RKO (cell line): ENCODE results near the gene ARPIN.
"Not testable (repeated sequence)": the region's sequence is repeated elsewhere in the genome, so short reads cannot be mapped to it uniquely, and the experiment has no call there.

ENCODE experiments used
- DNase-seq: peaks from one replicate; pipeline ENCODE4 v3.0.0-alpha.2; 2016; ENCODE audit warnings: low spot score

The ARPIN gene

DNA sequence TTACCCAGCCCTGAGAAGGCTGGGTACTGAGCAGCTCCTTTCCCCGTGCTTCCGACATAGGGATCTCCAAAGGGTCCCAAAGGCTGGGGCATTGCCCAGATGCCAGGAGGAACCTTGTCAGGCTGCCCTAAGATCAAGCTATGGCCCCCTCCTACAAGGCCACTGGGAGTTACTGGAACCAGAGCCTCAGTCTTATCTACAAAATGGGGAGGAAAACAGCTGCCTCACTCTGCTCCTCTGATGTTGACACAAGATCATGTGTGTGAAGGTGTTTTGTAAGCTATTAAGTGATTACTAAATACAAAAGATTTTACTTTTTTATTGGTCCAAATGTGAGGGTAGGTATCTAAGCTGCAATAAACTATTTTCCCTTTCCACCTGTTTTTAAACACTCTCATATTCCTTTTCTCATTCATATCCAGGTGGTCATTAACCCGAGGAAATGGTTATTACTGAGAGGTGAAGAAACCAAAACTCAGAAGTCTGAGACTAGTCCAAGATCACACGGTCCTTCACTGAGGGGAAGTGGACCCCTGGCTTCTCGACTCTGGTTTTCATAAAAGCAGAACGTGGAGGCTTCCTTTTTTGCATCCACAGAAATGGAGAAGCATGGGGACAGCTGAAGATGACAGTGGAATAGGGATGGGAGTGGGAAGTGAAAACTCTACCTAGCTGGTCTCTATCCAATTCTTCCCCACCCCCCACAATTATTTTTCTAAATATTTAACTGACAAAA is 1.7 kb downstream of the ARPIN start:
- no peak for DNase-seq

DNA sequence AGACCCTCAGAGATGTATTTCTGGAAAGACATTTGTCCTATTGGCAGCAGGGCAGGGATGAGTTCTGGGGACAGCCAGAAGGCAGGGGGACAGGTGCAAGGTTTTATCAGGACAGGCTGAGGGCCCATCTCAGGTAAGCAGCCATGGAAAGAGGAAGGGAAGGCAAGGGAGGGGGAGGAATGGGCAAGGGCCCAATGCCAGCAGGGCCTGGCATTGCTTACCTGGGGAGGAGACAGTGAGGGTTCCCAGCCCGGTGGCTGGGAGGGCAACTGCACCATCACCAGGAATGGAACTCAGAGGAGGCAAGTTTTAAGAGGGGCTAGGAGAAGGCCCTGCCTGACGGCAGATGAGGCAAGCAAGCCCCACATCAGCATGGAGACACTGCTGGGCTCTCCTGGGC is 3.1 kb downstream of the ARPIN start:
- DNase-seq: no peak

DNA sequence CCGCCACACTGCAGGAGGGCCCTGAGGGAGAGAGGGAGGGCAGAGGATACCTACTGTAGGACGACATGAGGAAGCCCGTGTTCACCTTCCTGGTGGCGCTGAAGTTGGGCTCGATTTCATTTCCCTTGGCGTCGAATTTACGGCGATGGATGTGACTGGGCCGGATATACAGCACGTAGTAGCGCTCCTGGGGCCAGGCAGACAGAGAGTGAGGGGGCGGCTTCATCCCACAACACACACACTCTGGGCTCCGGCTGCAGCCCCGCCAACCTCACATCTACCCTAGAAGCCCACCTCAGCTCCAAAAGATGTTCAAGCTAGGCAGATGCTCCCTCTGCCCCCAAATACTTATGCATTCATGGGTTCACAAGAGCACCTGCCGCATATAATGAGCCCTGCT is 4.5 kb downstream of the ARPIN start:
- DNase-seq: no peak

DNA sequence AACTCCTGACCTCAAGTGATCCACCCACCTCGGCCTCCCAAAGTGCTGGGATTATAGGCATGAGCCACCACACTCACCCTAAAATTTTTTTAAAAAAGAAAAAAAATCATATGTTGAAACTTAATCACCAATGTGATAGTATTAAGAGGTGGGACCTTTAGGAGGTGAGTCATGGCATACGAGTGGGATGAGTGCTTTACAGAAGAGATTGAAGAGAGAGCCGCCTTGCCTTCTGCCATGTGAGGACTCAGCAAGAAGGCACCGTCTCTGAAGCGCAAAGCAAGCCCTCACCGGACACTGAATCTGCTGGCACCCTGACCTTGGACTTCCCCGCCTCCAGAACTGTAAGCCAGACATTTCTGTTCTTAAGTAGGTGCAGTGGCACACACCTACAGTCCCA is 5.5 kb downstream of the ARPIN start:
- DNase-seq: peak; percentile 24

DNA sequence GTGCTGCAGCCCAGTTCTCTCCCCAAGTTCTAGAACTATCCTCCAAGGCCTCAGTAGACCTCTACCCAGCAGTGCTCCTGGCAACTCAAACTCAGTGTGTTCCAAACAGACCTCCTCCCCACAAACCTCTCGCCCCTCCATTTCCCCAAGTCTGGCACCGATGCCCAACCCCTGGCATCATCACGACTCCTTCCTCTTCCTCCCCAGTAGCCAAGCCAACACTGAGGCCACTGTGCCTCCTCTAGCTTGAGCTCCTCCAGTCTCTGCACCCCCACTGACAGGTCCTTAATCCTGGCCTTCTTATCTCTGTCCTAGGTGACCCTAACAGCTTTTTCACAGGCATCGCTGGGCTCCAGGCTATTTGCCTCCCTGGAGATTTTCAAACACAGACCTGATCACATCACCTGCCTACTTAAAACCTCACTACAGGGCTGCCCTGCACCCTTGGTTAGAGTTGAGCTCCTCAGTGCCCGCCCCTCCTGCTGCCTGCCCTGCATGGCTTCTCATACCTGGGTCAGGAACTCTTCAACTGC is 6.8 kb downstream of the ARPIN start:
- no peak for DNase-seq

DNA sequence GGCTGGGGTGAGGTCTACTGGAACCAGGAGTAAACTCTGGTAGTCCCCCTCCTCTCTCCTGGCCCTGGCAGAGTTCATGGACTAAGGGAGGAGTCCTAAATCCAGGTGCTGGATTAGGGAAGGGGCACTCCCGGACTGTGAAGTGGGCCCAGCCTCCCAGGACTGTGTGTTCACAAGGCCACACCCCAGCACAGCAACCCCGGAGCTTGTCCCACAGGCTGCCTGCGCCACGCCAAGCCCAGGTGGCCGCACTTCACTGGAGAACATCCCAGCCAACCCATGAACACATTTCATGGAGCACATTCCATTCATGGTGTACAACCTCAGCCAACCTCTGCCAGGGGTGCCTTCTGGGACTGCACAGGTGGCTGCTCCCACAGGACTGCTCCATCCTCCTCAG is 8.2 kb downstream of the ARPIN start:
- no peak for DNase-seq

DNA sequence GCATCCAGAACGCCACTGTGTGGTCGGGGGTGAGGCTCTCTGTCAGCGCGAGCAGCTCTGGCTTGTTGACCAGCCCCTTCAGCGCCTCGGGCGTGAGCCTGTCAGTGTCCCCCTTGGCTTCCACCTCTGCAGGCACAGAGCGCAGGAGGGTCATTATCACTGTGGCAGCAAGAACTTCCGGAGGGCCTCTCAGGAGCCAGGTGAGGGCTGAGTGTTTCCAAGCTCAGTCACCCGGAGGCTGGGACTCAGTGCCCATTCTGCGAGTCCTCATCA is 9.0 kb downstream of the ARPIN start:
- DNase-seq: no peak

DNA sequence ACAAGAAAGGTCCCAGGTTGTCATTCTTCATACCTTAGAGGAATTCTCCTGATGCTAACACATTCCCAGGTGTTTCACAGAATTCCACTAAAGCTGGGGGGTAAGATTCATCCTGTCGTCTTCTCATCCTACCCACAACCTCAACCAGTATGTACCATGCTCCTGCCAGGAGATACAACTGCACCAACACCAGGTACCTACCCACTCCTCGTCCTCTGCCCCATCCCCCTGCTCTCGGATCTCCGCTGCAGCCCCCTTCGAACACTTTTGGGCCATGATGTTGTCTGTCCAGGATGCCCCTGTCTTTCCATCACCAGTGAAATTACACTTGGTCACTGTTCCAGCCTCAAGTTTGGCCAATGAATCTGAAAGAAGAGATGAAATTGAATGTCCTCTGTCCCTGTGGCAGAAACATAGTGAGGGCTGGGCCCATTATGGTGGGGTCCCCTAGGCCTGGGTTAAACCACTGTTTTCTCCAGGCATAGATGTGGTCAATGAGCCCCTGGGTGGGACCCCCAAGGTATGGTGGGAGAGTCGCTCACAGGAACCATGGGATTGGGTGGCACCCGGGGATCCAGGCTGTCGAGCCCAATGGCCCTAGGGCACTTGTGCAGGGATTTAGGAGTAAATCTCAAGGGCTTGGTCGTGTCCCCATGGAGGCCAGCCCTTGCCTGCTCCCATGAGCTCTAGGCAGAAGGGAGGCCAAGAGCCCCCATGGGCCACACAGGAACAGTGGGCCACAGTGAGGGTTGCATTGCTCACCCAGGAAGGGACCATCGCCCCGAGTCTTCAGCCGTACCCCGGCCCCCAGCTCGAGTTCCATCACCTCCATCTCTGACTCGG is 9.5 kb downstream of the ARPIN start:
- DNase-seq: no peak

DNA sequence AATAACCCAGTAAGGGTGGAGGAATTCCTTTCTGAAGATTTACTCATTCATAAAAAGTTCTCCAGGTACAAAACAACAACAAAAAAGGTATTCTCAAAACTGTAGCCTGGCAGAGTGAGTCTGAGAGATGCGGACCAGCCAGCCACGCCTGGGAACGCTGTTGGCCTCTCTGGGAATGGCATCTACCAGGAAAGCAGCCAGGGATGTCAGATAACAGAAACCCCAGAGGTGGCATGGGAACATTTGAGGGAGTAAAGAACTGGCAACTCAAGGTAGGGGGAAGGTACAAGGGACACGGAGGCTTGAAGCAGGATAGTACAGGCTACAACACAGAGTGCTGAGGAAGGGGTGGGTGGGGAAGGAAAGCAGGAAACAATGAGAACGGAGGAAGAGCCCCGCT is 11.9 kb downstream of the ARPIN start:
- no peak for DNase-seq

DNA sequence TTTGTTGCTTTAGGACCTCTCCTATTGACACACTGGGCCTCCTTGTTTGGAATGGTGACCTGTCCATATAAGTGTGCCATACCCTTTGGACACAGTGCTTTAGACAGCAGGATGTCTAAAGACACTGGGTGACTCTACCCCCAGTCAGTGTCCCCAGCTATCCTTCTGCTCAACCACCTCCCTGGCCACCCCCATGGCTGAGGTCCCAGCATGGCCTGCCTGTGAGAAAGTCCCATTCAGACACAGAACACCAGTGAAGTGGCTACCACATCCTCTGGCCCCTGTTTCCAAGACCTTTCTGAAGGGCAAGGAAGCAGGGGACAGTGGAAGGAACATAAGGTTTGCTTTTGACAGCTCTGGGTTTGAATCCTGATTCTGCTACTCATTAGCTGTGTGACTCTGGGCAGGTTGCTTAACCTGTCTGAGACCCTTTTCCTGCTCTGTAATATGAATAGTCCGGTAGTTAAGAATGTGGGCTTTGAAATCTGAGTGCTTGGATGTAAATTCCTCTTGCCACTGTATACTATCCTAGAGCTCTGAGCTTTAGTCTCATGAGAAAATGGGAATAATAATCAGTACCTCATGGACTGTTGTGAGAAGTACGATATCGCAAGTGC is 12.7 kb downstream of the ARPIN start:
- no peak for DNase-seq

DNA sequence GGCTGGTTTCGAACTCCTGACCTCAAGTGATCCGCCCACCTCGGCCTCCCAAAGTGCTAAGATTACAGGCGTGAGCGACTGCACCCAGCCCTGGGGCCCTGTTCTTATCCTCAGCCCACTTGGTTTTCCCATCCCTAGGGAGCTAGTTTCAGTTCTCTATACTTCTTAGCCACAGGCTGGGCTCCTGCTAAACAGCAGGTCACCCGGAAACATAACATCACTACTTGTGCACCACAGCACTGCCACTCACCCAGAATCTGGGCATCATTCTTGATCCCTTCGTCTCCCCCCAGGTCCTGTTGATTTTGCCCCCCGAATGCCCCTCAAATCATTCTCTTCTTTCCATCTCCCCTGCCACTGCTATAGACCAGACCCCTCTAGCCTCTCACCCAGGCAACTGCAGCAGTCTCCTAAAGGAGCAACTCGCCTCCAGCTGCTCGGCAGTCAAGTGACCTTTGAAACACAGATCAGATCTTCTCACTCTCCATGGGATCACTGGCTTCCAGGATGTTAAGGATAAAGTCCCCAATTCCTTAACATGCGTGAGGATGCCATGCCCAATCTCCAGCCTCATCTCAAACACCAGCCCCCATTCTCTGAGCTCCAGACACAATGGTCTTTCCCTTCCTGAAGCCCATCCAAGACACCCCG is 13.3 kb downstream of the ARPIN start:
- DNase-seq: no peak

DNA sequence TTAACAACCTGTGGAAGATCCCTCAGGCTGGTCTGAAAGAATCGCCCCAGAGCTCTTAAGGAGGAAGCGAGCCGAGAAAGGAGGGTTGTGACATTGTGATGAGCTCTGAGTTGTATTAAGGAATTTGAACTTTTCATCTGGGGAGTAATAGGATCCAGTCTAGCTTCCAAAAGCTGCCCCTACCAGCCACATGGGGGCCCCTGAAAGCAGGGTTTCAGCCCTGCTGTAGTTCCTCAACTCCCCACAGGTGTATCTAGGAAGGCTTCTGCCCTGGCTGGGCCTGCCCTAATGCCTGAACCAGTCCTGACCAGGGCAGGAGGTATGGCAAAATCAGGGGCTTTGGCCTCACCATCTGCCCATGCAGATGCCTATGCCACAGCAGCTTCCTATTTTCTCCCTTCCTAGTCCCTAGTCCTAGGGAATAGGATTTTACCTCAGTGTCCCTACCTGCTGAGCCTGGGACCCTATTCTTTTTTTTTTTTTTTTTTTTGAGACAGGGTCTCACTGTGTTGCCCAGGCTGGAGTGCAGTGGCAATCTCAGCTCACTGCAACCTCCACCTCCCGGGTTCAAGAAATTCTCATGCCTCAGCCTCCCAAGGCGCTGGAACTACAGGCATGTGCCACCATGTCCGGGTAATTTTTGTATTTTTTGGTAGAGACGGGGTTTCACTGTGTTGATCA is 14.0 kb downstream of the ARPIN start:
- DNase-seq: peak; percentile 85

DNA sequence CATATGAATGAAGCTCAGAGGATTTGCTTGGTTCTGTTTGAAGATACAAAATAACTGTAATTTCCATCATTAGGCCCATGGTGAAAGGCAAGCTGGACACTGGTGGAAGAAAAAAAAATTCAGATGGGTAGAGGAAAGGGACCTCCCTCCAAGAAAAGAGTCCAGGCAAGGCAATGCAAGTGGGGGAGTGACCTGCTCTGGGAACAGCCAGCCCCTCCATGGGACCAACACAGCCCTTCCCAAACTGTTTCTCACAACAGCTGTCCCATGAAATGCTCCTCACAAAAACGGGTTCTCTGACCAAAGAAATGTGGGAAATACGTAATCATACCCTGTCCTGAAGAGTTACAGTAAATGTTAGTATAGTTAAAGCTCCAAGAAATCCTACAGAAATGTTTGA is 14.6 kb downstream of the ARPIN start:
- DNase-seq: no peak

DNA sequence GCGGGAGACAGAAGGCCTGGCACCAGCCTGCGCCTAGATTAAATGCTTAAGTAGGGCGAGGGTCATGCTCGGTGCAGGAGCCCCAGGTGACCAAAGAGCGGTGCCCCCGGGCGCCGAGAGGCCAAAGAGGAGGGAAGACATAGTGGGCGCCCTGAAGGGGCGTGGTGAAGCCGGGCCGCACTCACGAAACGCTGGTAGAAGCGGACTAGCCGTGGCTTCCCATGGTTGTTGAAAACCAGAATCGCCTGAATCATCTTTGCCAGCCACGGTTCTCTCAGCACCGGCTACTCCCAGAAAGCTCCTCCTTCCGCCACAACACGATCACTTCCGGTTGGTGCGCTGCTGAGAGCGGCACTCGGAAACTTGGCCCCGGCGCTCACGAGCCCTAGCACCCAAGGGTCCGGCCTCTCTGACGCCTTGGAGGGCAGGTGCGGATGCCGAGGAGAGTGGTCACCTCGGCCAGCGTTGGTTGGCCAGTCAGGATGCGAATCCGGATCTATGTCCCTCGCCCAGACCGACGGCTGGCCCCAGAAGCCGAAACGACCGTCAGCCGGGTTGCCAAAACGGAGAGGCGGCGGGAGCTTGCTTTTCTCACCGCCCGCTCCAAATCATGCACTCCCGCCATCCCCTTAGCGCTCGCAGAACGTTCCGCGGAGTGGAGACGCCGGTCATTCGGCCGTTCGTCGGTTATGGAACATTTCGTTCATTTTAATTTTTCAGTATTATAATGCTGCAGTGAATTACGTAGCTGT is 18.9 kb downstream of the ARPIN start, which contains the start of gene AP3S2:
TSS of gene AP3S2 (minus strand) at position 299 of the 752 bp plus-strand sequence. CDS start at position 254, 45 bp downstream.
- DNase-seq: peak; percentile 96

DNA sequence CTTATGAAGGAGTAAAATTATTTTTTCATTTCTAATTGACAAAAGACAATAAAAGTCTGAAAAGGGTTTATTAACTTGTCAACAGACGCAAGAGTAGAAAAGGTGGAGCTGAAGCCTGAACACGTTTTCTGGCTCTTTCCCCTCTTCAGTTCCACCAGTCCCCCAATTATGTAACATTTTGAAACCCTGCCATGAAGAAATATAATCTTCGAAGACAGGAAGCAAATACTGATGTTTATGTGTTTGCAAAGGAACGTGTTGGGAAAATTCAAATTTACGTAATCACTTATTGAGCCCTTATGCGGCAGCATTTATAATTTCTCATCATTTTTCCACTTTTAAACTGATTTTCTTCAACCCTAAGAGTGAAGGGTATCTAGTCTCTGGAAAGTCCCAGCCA is 19.7 kb downstream of the ARPIN start:
- DNase-seq: peak; percentile 60

DNA sequence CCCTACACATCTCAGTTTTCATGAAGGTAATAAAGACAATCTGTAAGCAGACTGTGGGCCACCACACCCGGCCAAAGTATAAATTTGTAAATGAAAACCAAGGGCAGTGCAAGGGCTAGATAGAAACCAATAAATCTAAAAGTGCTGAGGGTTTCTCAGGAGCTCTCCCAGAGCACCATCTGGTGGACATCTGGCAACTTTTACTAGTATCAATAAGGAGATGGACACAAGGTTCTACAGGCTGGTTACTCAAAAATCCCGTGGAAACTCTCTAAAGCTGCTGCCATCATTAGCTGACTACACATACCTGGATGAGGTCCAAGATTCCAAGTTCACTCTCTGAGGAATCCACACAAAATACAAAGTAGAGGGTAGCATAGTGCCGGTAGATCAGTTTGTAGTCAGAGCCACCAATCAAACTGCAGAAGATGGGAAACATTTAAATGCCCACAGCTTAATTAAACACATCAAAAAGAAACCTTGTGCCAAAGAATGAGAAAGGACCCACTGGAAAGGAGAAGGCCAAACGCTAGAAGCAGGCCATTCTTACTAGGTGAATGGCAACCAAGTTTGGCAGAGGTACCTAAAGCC is 24.4 kb downstream of the ARPIN start:
- DNase-seq: peak; percentile 77

DNA sequence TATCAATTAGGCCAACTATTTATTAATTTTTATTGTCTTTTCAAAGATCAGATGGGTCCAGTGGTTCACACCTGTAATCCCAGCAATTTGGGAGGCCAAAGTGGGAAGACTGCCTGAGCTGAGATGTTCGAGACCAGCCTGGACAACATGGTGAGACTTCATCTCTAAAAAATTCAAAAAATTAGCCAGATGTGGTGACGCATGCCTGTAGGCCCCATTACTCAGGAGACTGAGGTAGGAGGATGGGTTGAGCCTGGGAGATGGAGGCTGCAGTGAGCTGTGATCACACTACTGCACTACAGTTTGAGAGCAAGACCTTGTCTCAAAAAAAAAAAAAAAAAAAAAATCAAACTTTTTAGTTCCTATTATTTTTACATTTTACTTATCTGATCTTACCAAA is 27.1 kb downstream of the ARPIN start:
- DNase-seq: no peak

DNA sequence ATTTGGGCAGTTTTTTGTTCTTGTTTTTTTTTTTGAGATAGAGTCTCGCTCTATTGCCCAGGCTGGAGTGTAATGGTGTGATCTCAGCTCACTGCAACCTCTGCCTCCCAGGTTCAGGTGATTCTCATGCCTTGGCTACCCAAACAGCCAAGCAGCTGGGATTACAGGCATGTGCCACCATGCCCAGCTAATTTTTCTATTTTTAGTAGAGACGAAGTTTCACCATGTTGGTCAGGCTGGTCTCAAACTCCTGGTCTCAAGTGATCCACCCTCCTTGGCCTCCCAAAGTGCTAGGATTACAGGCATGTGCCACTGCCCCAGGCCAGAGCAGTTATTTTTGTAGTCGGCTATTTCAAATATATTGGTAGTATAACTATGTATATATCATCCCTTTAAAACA is 27.6 kb downstream of the ARPIN start:
- not testable (repeated sequence) for DNase-seq

DNA sequence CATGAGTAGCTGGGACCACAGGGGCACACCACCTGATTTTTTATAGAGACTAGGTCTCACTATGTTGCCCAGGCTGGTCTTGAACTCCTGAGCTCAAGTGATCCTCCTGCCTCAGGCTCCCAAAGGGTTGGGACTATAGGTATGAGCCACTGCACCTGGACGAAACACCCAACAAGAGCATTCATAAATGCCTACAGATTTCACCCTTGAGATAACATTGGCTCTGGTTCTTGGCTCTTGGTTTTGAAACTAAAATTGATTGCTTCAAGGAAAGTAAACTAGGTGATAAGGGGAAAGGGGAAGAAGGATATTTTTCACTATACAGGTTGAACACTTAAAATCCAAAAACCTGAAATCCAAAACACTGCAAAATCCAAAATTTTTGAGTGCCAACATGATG is 29.2 kb downstream of the ARPIN start:
- DNase-seq: no peak

DNA sequence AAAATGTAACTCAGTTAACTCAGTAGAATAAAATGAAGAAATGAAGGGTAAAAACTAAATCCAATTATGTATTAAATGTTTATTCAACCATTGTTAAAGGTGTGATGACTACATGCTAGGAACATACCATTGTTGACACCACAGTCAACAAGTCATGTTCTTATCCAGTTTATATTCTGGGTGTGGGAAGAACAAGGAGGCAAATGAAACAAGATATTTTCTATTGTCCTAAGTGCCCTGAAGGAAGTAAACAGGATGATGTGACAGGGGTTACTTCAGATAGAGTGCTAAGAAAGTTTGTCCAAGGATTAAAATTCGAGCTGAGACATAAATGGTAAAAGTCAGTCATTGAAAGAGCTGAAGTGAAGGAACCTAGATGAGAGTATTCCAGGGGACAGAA is 32.0 kb downstream of the ARPIN start:
- DNase-seq: no peak

DNA sequence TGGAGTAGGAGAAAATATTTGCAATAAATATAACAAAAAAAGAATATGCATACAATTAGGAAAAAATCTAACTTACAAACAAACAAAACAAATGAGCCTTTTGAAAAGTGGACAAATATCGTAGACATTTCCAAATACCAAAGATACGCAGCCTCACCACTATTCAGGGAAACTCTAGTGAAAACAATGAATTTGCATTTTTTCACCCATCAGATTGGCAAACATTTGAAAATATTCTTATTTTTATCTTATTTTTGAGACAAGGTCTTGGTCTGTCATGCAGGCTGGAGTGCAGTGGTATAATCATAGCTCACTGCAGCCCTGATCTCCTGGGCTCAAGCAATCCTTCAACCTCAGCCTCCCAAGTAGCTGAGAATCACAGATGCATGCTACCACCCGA is 34.4 kb downstream of the ARPIN start:
- no peak for DNase-seq
